GM21576 (cell line): ENCODE measurements around the gene CD48.
A peak's percentile ranks its signal among the peaks of the same experiment; 100 is the strongest.

Experiments
- ATAC-seq: cut with Tn5 transposase; IDR thresholded peaks from one replicate; pipeline ENCODE4 v1.9.1; 2021; ENCODE audit warnings: mild to moderate bottlenecking, moderate library complexity; ENCODE audit not compliant: unreplicated experiment

CD48 gene

GRCh38 chr1:160681066-160681890 lies 30.3 kb downstream of the CD48 start:
- ATAC-seq = peak; percentile 54

GRCh38 chr1:160680399-160680798 lies 31.2 kb downstream of the CD48 start:
- no peak for ATAC-seq

GRCh38 chr1:160679893-160680292 lies 31.7 kb downstream of the CD48 start:
- ATAC-seq = no peak

- no peak for ATAC-seq
These were observed 34.6 kb downstream of the CD48 start for GRCh38 chr1:160676869-160677597.

GRCh38 chr1:160675641-160676410 lies 35.8 kb downstream of the CD48 start:
- ATAC-seq = peak; percentile 55

GRCh38 chr1:160674415-160674814 lies 37.2 kb downstream of the CD48 start:
- ATAC-seq = no peak

- no peak for ATAC-seq
These were observed 38.6 kb downstream of the CD48 start for GRCh38 chr1:160672789-160673695.

GRCh38 chr1:160671603-160672517 lies 39.8 kb downstream of the CD48 start:
- ATAC-seq = no peak

- no peak for ATAC-seq
These were observed 40.9 kb downstream of the CD48 start for GRCh38 chr1:160670701-160671100.

GRCh38 chr1:160669802-160670201 lies 41.8 kb downstream of the CD48 start:
- no peak for ATAC-seq

GRCh38 chr1:160669276-160669675 lies 42.3 kb downstream of the CD48 start:
- no peak for ATAC-seq

GRCh38 chr1:160667896-160668295 lies 43.7 kb downstream of the CD48 start:
- no peak for ATAC-seq

GRCh38 chr1:160666079-160666442 lies 45.6 kb downstream of the CD48 start:
- no peak for ATAC-seq

- no peak for ATAC-seq
These were observed 46.1 kb downstream of the CD48 start for GRCh38 chr1:160665330-160666078.

GRCh38 chr1:160664573-160665051 lies 47.0 kb downstream of the CD48 start:
- peak; percentile 54 for ATAC-seq

GRCh38 chr1:160662910-160663309 lies 48.7 kb downstream of the CD48 start:
- no peak for ATAC-seq

GRCh38 chr1:160659566-160659965 lies 52.1 kb downstream of the CD48 start:
- ATAC-seq = no peak

- no peak for ATAC-seq
These were observed 52.8 kb downstream of the CD48 start for GRCh38 chr1:160658814-160659193.
